Hematopoietic multipotent progenitor cell (in vitro differentiated cells): Measurements from ENCODE around the gene SLC6A4. TPM values are rescaled to one million over a fixed set of nuclear protein-coding genes. Genes with fewer than 3 reads are reported as not detected.
A peak's percentile ranks its signal among the peaks of the same experiment; 100 is the strongest.

Source experiments
- small RNA-seq: library from RNA; depleted of rRNA; stranded (forward); fragments of <200 nt; gene quantifications from one replicate; pipeline ENCODE3, GENCODE V24; 2012
- total RNA-seq: library from RNA; depleted of rRNA; stranded (reverse); fragments of >200 nt; gene quantifications from one replicate; pipeline ENCODE4 v1.2.3, GENCODE V29; 2012

Gene SLC6A4
- total RNA-seq, 1 donor = under 0.01 TPM

Small RNAs within 50 kb of the gene (small RNA-seq; reads per million reads assigned to genes)
- gene RF00154 = 2.8 reads per million, percentile 77 among the genes with 10 or more reads in this experiment

Other genes with a start within 250 kb of the SLC6A4 start
- gene NSRP1, start 118.9 kb downstream of the SLC6A4 start, total RNA-seq = 7.8 TPM
- 50.6 TPM for gene BLMH, start 56.2 kb upstream of the SLC6A4 start, total RNA-seq
- not detected for gene TMIGD1, start 98.4 kb upstream of the SLC6A4 start, total RNA-seq
- gene CPD, start 143.2 kb upstream of the SLC6A4 start, total RNA-seq = 21.5 TPM
- 15.9 TPM for gene GOSR1, start 241.7 kb upstream of the SLC6A4 start, total RNA-seq